Omental fat pad (tissue), 4 donors: Measurements from ENCODE around the gene SDF2L1. TPM values are rescaled to one million over a fixed set of nuclear protein-coding genes. Genes with fewer than 3 reads are reported as not detected.
"Not testable (repeated sequence)": the region's sequence is repeated elsewhere in the genome, so short reads cannot be mapped to it uniquely, and the experiment has no call there.

ENCODE experiments used
- ATAC-seq: fragments of 150-250 bp; one replicate; pipeline ENCODE4 v1.9.1; 2016; ENCODE audit warnings: mild to moderate bottlenecking, moderate library complexity; ENCODE audit not compliant: low FRiP score
- DNase-seq: peaks from one replicate; pipeline ENCODE4 v3.0.0-alpha.2; 2019; ENCODE audit warnings: low spot score
- total RNA-seq, 4 donors: library from RNA; depleted of rRNA; stranded (reverse); fragments of >200 nt; gene quantifications; one replicate each; pipeline ENCODE4 v1.1.0, GENCODE V29; 2016
- TF ChIP-seq, protein P1 (sequence below), 3 donors: fragments of 450-650 bp; IDR thresholded peaks; one replicate each; pipeline ENCODE4 v1.5.1; 2016 to 2017; ENCODE audit warnings: antibody characterized with exemption in 3 of 3, mild to moderate bottlenecking in 3 of 3, moderate library complexity in 2 of 3

SDF2L1 gene
- total RNA-seq, 4 donors from 2014 or later, result 16.3 to 49.4 (median 34.0) TPM

DNA sequence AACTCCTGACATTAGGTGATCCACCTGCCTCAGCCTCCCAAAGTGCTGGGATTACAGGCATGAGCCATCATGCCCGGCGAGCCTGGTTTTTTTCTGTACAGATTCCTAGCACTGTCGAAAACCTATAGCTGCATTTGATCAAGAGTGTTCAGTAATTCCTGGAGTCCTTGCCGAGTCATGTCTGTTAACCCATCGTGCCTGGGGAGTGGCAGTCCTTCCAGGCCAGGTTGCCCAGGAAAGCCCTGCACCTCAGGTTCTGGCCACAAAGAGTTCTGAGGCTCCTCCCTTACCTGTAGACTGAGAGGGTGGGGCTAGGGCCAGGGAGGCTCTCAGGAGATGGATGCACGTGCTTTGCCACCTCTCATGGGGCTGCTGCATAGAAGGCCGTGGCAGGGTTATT lies 29.2 kb upstream of the SDF2L1 start:
- no peak for ATAC-seq
- no peak for DNase-seq
- TF ChIP-seq, protein P1, sequence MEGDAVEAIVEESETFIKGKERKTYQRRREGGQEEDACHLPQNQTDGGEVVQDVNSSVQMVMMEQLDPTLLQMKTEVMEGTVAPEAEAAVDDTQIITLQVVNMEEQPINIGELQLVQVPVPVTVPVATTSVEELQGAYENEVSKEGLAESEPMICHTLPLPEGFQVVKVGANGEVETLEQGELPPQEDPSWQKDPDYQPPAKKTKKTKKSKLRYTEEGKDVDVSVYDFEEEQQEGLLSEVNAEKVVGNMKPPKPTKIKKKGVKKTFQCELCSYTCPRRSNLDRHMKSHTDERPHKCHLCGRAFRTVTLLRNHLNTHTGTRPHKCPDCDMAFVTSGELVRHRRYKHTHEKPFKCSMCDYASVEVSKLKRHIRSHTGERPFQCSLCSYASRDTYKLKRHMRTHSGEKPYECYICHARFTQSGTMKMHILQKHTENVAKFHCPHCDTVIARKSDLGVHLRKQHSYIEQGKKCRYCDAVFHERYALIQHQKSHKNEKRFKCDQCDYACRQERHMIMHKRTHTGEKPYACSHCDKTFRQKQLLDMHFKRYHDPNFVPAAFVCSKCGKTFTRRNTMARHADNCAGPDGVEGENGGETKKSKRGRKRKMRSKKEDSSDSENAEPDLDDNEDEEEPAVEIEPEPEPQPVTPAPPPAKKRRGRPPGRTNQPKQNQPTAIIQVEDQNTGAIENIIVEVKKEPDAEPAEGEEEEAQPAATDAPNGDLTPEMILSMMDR (IDR thresholded peaks at IDR 0.05), result no peak

DNA sequence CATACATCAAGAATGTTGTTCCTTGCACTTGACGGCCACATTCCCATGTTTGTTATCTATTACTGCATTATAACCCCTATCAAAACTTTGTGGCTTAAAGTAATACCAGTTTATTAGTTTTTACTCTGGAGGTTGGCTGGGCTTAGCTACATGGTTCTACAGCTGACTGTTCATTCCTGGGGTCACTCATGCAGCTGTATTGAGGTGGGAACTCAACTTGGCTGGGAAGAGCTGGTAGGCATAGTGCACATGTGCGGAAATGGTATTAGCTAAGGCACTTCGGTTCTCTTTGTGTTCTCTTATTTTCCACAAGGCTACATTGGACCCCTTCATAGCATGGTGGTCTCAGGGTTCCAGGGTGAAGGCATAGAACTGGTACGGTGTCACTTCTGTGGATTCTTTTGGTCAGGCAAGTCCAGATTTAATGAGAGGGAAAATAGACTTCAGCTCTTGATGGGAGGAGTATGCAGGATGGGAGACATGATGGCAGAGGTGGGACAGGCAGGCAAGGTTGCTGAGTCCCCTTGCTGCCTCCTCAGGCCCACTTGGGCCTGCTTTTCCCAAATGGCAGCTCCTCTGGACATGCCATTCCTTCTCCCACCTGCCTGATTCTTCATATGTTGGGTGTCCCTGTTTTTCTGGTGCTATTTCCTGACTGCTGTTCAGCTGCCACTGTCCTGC lies 28.4 kb upstream of the SDF2L1 start:
- no peak for DNase-seq
- TF ChIP-seq, protein P1 (IDR thresholded peaks at IDR 0.05), result no peak
- no peak for ATAC-seq

DNA sequence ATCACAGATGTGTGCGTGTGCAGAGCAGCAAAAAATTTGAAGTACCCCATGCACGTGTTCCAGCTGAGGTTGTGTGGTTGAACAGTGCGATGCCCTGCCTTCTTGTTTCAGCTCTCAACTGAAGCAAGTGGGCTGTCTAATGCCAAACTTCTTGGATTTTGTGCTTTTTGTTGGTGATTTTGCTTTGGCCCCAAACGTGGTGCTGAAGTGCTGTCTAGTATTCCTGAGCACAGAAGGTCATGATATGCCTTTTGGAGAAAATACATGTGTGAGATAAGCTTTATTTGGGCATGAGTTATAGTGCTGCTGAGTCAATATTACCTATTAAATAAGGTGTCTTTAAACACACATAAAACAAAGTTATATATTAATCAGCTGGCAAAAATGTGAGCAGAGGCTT lies 26.4 kb upstream of the SDF2L1 start:
- DNase-seq (no peak), ATAC-seq (no peak)
- TF ChIP-seq, protein P1 (IDR thresholded peaks at IDR 0.05), result no peak

DNA sequence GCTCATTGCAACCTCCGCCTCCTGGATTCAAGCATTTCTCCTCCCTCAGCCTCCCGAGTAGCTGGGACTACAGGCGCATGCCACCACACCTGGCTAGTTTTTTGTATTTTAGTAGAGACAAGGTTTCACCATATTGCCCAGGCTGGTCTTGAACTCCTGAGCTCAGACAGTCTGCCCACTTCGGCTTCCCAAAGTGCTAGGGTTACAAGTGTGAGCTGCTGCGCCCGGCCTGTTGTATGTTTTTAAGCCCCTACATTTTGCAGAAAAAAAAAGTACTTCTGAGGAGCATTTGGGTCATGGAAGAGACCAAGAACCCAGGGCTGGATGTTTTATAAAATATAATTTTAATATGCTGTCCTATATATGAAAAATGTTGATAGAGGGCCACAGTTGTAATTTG lies 24.8 kb upstream of the SDF2L1 start:
- DNase-seq, ATAC-seq: not testable (repeated sequence)

DNA sequence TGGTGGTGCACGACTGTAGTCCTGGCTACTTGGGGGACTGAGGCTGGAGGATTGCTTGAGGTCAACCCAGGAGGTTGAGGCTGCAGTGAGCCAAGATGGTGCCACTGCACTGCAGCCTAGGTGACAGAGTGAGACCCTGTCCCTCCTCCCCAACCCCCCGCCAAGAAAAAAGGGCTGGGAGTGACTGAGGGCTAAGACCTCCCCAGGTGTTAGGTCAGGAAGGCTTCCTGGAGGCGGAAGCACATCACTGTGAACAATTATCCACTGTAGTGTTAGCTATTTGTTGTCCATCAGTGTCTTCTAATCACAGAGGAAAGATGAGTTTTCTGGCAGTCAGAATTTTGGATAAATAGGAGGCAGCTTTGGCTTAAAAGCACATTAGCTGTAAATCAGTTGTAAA lies 21.1 kb upstream of the SDF2L1 start:
- TF ChIP-seq, protein P1 (IDR thresholded peaks at IDR 0.05), result no peak
- DNase-seq (no peak), ATAC-seq (no peak)

DNA sequence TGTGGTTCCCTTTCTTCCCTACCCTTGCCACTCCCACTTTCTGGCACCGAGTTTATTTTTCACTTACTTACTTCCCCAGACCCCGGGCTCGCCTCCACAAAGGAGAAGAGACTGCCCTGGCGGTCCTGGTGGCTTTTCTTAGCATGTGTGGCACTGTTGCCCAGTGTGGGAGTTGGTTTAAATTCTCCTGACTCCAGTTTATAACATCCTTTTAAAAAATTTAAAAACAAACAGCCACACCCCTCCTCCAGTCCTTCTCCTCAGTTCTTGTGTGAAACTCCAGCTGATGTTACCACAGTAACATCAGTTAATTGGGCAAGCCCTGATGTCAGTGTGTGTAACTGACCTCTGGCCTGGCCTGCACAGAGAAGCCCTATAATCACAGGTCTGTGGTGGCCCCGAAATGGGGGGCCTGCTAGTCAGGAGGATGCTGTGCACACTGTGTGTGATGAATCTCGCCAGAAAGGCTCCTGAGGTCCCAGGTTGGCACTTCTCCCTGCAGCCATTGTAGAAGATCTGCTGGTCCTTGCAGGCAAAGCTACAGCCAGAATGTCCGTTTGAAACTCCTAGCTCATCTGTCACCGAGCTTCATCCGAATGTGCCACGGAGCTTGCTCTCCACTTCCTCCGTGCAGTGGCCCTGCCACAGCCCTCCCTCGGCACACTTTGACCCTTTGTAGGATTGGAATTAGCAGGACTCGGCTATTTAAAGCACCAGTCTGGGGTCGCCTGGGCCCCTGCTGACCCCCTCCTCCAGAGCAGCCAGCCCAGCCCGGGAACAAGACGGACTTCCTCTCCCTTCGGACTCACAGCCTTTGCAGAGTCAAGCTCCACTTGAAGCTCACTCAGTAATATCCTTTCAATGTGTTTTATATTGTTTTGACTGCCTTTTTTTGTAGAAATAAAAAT lies 19.8 kb upstream of the SDF2L1 start:
- ATAC-seq, result no peak
- TF ChIP-seq, protein P1 (IDR thresholded peaks at IDR 0.05), result no peak
- DNase-seq, result no peak

DNA sequence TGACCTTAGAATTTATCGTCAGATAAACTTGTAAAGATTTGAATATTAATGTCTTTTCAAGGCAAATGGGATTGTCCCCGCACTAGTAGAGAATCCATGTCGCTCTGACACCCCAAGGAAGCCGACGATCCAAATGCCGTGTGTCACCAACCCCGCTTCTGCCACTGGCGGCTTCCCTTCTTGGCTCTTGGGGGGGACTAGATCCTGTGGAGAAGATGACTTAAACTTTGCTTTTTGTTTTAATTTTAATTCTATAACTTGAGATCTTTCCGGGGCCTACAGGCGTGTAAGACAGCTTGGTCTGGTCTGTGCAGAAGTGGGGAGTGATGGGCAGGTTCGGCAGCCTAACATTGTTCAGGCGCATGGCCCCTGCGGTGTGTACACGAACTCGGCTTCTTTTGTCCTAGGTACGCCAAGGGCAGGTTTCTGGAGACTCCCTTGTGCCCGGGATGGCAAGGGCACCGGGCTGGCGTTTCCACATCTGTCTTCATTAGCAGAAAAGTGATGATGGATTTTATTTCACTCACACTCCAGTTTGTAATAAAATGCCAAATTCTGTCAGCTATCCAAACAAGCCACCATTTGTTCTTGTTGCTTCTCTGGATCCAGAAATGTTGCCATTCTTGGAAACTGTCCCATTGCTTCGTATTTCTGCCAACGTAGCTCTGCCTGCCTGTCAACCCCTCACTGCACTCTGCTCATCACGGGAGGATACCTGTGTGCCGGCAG lies 19.0 kb upstream of the SDF2L1 start:
- DNase-seq (no peak), ATAC-seq (no peak)
- TF ChIP-seq, protein P1 (IDR thresholded peaks at IDR 0.05), result no peak
